Thoracic aorta (tissue), 2 donors: ENCODE results near the gene CBX5. TPM values are rescaled to one million over a fixed set of nuclear protein-coding genes. Genes with fewer than 3 reads are reported as not detected.

ENCODE experiments used
- ATAC-seq: fragments of 150-250 bp; one replicate; pipeline ENCODE4 v1.8.0; 2017; ENCODE audit warnings: low read depth; ENCODE audit not compliant: insufficient number of reproducible peaks, low FRiP score
- DNase-seq: peaks from one replicate; pipeline ENCODE4 v3.0.0-alpha.2; 2020; ENCODE audit warnings: low spot score
- H3K27ac ChIP-seq, 2 donors: fragments of 200-600 bp; sonication (generic); 1 replicate in 1 of 2; 2 replicates in 1 of 2; pipeline ENCODE4 v1.5.1; 2016; ENCODE audit warnings: mild to moderate bottlenecking in 2 of 2, moderate library complexity in 2 of 2
- H3K27me3 ChIP-seq: fragments of 200-600 bp; sonication (generic); replicated peaks from 2 replicates; pipeline ENCODE4 v1.6.0; 2016; ENCODE audit warnings: mild to moderate bottlenecking; ENCODE audit not compliant: insufficient read depth
- H3K36me3 ChIP-seq: fragments of 200-600 bp; sonication (generic); one replicate; pipeline ENCODE4 v1.5.1; 2016
- H3K4me1 ChIP-seq, 2 donors: fragments of 200-600 bp; sonication (generic); 1 replicate in 1 of 2; 2 replicates in 1 of 2; pipeline versions ENCODE4 v1.5.1 to v1.6.0; 2016; ENCODE audit warnings: low read depth in 2 of 2, mild to moderate bottlenecking in 1 of 2; ENCODE audit not compliant: control insufficient read depth in 1 of 2
- H3K4me3 ChIP-seq: fragments of 200-600 bp; sonication (generic); 2 replicates; pipeline ENCODE4 v1.5.1; 2016; ENCODE audit warnings: mild to moderate bottlenecking
- H3K9me3 ChIP-seq: fragments of 200-600 bp; sonication (generic); 2 replicates; pipeline ENCODE4 v1.5.1; 2016
- total RNA-seq, 2 donors: library from RNA; depleted of rRNA; stranded (reverse); fragments of >200 nt; gene quantifications; one replicate each; pipeline versions ENCODE4 v1.1.0 to v1.2.3, GENCODE V29; 2016
- TF ChIP-seq, protein P1 (sequence below): fragments of 200-600 bp; sonication (generic); IDR thresholded peaks from one replicate; pipeline ENCODE4 v1.5.1; 2019; ENCODE audit warnings: antibody characterized with exemption

The CBX5 gene
- total RNA-seq, 2 donors from 2014 or later, result 37.6 to 52.7 TPM

GRCh38 chr12:54225666-54226065, 54.3 kb downstream of the CBX5 start:
- peaks cover 3 to 9% of the 10 kb centered on the region in 2 donors for H3K4me1 ChIP-seq
- TF ChIP-seq, protein P1, sequence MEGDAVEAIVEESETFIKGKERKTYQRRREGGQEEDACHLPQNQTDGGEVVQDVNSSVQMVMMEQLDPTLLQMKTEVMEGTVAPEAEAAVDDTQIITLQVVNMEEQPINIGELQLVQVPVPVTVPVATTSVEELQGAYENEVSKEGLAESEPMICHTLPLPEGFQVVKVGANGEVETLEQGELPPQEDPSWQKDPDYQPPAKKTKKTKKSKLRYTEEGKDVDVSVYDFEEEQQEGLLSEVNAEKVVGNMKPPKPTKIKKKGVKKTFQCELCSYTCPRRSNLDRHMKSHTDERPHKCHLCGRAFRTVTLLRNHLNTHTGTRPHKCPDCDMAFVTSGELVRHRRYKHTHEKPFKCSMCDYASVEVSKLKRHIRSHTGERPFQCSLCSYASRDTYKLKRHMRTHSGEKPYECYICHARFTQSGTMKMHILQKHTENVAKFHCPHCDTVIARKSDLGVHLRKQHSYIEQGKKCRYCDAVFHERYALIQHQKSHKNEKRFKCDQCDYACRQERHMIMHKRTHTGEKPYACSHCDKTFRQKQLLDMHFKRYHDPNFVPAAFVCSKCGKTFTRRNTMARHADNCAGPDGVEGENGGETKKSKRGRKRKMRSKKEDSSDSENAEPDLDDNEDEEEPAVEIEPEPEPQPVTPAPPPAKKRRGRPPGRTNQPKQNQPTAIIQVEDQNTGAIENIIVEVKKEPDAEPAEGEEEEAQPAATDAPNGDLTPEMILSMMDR, result no peak
- no peaks in the 10 kb centered on the region for H3K9me3 ChIP-seq
- no peak overlapping the region for H3K4me3 ChIP-seq
- H3K27me3 ChIP-seq, result no peaks in the 10 kb centered on the region
- H3K27ac ChIP-seq, result no peak overlapping the region
- DNase-seq (no peak), ATAC-seq (no peak)
- H3K36me3 ChIP-seq, result no peaks in the 10 kb centered on the region

GRCh38 chr12:54222609-54223008, 57.3 kb downstream of the CBX5 start:
- TF ChIP-seq, protein P1, result no peak
- H3K4me3 ChIP-seq, result no peak overlapping the region
- no peaks in the 10 kb centered on the region for H3K27me3 ChIP-seq
- ATAC-seq (no peak), DNase-seq (no peak)
- H3K9me3 ChIP-seq, result no peaks in the 10 kb centered on the region
- peaks cover 3 to 5% of the 10 kb centered on the region in 2 donors for H3K4me1 ChIP-seq
- H3K27ac ChIP-seq, result no peak overlapping the region
- H3K36me3 ChIP-seq, result no peaks in the 10 kb centered on the region

- H3K4me1 ChIP-seq, result peaks cover 11 to 16% of the 10 kb centered on the region in 2 donors
- no peak overlapping the region for H3K4me3 ChIP-seq
- ATAC-seq (no peak), DNase-seq (no peak)
- no peaks in the 10 kb centered on the region for H3K27me3 ChIP-seq
- H3K9me3 ChIP-seq, result no peaks in the 10 kb centered on the region
- H3K36me3 ChIP-seq, result no peaks in the 10 kb centered on the region
- H3K27ac ChIP-seq, result no peak overlapping the region
- TF ChIP-seq, protein P1, result no peak
These were observed 58.4 kb downstream of the CBX5 start for GRCh38 chr12:54221402-54221984.

DNA sequence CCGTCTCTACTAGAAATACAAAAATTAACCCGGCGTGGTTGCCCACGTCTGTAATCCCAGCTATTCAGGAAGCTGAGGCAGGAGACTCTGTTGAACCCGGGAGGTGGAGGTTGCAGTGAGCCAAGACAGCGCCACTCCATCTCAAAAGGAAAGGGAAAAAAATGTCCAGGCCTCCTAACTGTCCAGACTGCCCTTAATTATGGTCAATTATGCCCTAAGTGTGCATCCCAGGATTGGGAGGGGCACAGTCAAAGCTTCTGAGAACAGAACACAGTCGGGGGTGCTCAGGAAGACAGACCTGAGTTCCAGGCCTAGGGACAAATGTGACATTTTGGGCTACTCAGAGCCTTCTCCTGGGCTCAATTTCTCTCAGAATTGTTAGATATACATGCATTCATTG, 59.4 kb downstream of the CBX5 start:
- H3K4me1 ChIP-seq, result peaks cover 14 to 19% of the 10 kb centered on the region in 2 donors
- H3K27me3 ChIP-seq, result no peaks in the 10 kb centered on the region
- no peak overlapping the region for H3K4me3 ChIP-seq
- TF ChIP-seq, protein P1, result no peak
- H3K36me3 ChIP-seq, result no peaks in the 10 kb centered on the region
- no peaks in the 10 kb centered on the region for H3K9me3 ChIP-seq
- DNase-seq (no peak), ATAC-seq (no peak)
- no peak overlapping the region for H3K27ac ChIP-seq

- peaks cover 15 to 20% of the 10 kb centered on the region in 2 donors for H3K4me1 ChIP-seq
- no peaks in the 10 kb centered on the region for H3K9me3 ChIP-seq
- no peak overlapping the region for H3K27ac ChIP-seq
- no peaks in the 10 kb centered on the region for H3K36me3 ChIP-seq
- DNase-seq (no peak), ATAC-seq (peak; percentile 39)
- no peaks in the 10 kb centered on the region for H3K27me3 ChIP-seq
- no peak overlapping the region for H3K4me3 ChIP-seq
- TF ChIP-seq, protein P1, result peak; percentile 70
These were observed 59.8 kb downstream of the CBX5 start for GRCh38 chr12:54220092-54220557.
